ENCODE measurements around the gene APH1B. TPM values are rescaled to one million over a fixed set of nuclear protein-coding genes. Genes with fewer than 3 reads are reported as not detected.

The APH1B gene
- total RNA-seq, 1 donor from 2014 or later, result 4.7 TPM

GRCh38 chr15:63277893-63278456 lies 570 bp downstream of the APH1B start:
- DNase-seq (ENCODE audit: low read depth), result peak; percentile 26
- FAIRE-seq, result no peak
- Histone ChIP-seq H3K4me3 (ENCODE audit: low read depth, low read length) (peak overlapping the region; percentile 77), H3K36me3 (ENCODE audit: control insufficient read depth, insufficient read depth, low read length) (no peaks in the 10 kb centered on the region), H3K27me3 (ENCODE audit: control insufficient read depth, insufficient read depth, low read length) (no peaks in the 10 kb centered on the region)
- TF ChIP-seq CTCF (IDR thresholded peaks at IDR 0.05; ENCODE audit: insufficient read depth, low read length, severe bottlenecking), result no peak

- FAIRE-seq (no peak), DNase-seq (ENCODE audit: low read depth) (no peak)
- no peaks in the 10 kb centered on the region for H3K27me3 ChIP-seq (ENCODE audit: control insufficient read depth, insufficient read depth, low read length)
- H3K36me3 ChIP-seq (ENCODE audit: control insufficient read depth, insufficient read depth, low read length), result no peaks in the 10 kb centered on the region
- no peak overlapping the region for H3K4me3 ChIP-seq (ENCODE audit: low read depth, low read length)
- no peak for TF ChIP-seq CTCF (IDR thresholded peaks at IDR 0.05; ENCODE audit: insufficient read depth, low read length, severe bottlenecking)
Observed at GRCh38 chr15:63283126-63283525, 5.7 kb downstream of the APH1B start.

DNA sequence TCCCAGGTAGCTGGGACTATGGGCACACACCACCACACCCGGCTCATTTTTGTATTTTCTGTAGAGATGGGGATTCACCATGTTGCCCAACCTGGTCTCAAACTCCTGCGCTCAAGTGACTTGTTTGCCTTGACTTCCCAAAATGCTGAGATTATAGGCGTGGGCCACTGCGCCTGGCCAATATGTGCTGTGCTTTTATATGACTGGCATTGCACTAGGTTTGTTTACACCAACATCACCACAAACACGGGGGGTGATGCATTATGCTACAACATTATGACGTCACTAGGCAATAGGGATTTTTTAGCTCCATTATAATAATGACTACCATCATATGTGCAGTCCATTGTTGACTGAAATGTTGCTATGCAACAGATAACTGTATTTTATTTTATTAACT lies 6.9 kb downstream of the APH1B start:
- TF ChIP-seq CTCF (IDR thresholded peaks at IDR 0.05; ENCODE audit: insufficient read depth, low read length, severe bottlenecking), result no peak
- DNase-seq (ENCODE audit: low read depth) (no peak), FAIRE-seq (no peak)

GRCh38 chr15:63287109-63287508 lies 9.7 kb downstream of the APH1B start:
- Histone ChIP-seq H3K4me3 (ENCODE audit: low read depth, low read length) (no peak overlapping the region), H3K36me3 (ENCODE audit: control insufficient read depth, insufficient read depth, low read length) (no peaks in the 10 kb centered on the region), H3K27me3 (ENCODE audit: control insufficient read depth, insufficient read depth, low read length) (no peaks in the 10 kb centered on the region)
- TF ChIP-seq CTCF (IDR thresholded peaks at IDR 0.05; ENCODE audit: insufficient read depth, low read length, severe bottlenecking), result no peak
- DNase-seq (ENCODE audit: low read depth), result no peak
- no peak for FAIRE-seq

More for the DNA sequence above, 6.9 kb downstream of the APH1B start:
- Histone ChIP-seq H3K27me3 (ENCODE audit: control insufficient read depth, insufficient read depth, low read length) (no peaks in the 10 kb centered on the region), H3K36me3 (ENCODE audit: control insufficient read depth, insufficient read depth, low read length) (no peaks in the 10 kb centered on the region), H3K4me3 (ENCODE audit: low read depth, low read length) (no peak overlapping the region)

DNA sequence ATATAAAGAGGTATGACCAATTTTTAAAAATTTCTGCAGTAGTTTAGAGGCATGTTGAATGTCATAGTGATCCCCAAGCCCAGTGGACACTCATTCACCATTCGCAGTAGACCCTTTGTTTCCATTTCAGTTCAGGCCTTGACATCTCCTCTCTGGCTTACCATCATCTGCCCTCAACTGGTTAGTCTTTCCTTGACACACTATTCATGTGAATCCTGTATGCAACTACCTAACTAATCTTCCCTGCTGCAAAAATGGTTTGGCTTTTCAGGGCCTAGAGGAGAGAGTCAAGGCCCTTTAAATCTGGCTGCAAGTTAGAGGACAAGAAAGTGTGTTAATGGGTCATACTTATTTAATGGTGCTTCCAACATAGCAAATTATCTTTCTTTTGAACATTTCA lies 10.9 kb downstream of the APH1B start:
- Histone ChIP-seq H3K27me3 (ENCODE audit: control insufficient read depth, insufficient read depth, low read length) (no peaks in the 10 kb centered on the region), H3K36me3 (ENCODE audit: control insufficient read depth, insufficient read depth, low read length) (no peaks in the 10 kb centered on the region), H3K4me3 (ENCODE audit: low read depth, low read length) (no peak overlapping the region)
- no peak for TF ChIP-seq CTCF (IDR thresholded peaks at IDR 0.05; ENCODE audit: insufficient read depth, low read length, severe bottlenecking)
- DNase-seq (ENCODE audit: low read depth) (no peak), FAIRE-seq (peak; percentile 40)

- Histone ChIP-seq H3K36me3 (ENCODE audit: control insufficient read depth, insufficient read depth, low read length) (no peaks in the 10 kb centered on the region), H3K4me3 (ENCODE audit: low read depth, low read length) (no peak overlapping the region), H3K27me3 (ENCODE audit: control insufficient read depth, insufficient read depth, low read length) (no peaks in the 10 kb centered on the region)
- peak; percentile 54 for DNase-seq (ENCODE audit: low read depth)
- FAIRE-seq, result no peak
- peak; percentile 44 for TF ChIP-seq CTCF (IDR thresholded peaks at IDR 0.05; ENCODE audit: insufficient read depth, low read length, severe bottlenecking)
Observed at GRCh38 chr15:63288778-63289378, 11.5 kb downstream of the APH1B start.
